ENCODE measurements around the gene NFE2L3.

The NFE2L3 gene

DNA sequence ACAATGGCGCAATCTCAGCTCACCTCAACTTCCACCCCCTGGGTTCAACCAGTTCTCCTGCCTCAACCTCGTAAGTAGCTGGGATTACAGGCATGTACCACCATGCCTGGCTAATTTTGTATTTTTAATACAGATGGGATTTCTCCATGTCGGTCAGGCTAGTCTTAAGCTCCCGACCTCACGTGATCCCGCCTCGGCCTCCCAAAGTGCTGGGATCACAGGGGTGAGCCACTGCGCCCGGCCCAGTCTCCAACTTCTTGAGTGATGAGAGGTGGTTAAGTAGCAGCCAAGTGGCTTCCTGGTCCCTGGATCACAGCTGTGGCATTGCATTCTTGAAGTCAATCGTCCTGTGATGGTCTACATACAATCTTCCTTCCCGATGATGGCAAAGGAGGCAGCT is 46.1 kb upstream of the NFE2L3 start:
- Histone ChIP-seq H3K9me2 (replicated peaks; ENCODE audit: low read depth, low read length) (no peaks in the 10 kb centered on the region), H3K36me3 (ENCODE audit: insufficient read depth, low read length) (no peaks in the 10 kb centered on the region), H2AFZ (ENCODE audit: low read length) (no peak overlapping the region), H3K79me2 (ENCODE audit: insufficient read depth, low read length) (no peaks in the 10 kb centered on the region), H3F3A (ENCODE audit: low read depth) (no peaks in the 10 kb centered on the region), H3K4me1 (ENCODE audit: insufficient read depth, low read length, poor library complexity, severe bottlenecking) (no peaks in the 10 kb centered on the region), H4K20me1 (ENCODE audit: insufficient read depth, low read length, poor library complexity, severe bottlenecking) (no peaks in the 10 kb centered on the region), H3K27me3 (ENCODE audit: insufficient read depth, low read length, poor library complexity, severe bottlenecking) (no peaks in the 10 kb centered on the region), H3K9ac (ENCODE audit: low read depth, low read length, poor library complexity, severe bottlenecking) (no peak overlapping the region), H3K4me2 (ENCODE audit: low read depth, low read length, poor library complexity, severe bottlenecking) (no peak overlapping the region), H3K4me3 (ENCODE audit: low read length, poor library complexity, severe bottlenecking) (no peak overlapping the region), H3K9me3 (ENCODE audit: insufficient read depth, low read depth, low read length) (no peaks in the 10 kb centered on the region)
- no peak for TF ChIP-seq EZH2phosphoT487 (IDR thresholded peaks at IDR 0.05; ENCODE audit: borderline replicate concordance)
- TF ChIP-seq, protein P1, sequence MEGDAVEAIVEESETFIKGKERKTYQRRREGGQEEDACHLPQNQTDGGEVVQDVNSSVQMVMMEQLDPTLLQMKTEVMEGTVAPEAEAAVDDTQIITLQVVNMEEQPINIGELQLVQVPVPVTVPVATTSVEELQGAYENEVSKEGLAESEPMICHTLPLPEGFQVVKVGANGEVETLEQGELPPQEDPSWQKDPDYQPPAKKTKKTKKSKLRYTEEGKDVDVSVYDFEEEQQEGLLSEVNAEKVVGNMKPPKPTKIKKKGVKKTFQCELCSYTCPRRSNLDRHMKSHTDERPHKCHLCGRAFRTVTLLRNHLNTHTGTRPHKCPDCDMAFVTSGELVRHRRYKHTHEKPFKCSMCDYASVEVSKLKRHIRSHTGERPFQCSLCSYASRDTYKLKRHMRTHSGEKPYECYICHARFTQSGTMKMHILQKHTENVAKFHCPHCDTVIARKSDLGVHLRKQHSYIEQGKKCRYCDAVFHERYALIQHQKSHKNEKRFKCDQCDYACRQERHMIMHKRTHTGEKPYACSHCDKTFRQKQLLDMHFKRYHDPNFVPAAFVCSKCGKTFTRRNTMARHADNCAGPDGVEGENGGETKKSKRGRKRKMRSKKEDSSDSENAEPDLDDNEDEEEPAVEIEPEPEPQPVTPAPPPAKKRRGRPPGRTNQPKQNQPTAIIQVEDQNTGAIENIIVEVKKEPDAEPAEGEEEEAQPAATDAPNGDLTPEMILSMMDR (conservative IDR thresholded peaks at IDR 0.05; ENCODE audit: low read length): no peak

DNA sequence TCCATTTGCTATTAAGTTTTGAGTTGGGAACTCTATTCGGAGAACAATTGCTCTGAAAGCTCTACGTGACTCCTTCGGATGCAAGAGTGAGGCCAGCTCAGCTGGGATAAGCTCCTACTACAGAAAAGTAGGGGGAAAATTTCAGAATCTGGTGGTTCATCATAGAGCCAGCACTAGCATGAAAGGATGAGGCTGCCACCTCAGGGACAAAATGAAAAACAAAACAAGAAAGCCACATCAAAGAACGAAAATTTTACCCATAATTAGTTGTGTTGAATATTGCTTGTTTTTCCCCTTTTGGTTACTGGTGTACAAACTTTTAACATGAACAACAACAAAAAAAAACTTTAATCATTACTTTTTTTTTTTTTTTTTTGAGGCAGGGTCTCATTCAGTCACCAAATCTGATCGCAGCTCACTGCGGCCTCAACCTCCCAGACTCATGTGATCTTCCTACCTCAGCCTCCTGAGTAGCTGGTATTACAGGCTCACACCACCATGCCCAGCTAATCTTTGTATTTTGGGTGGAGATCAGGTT is 39.7 kb upstream of the NFE2L3 start:
- Histone ChIP-seq H3K27me3 (ENCODE audit: insufficient read depth, low read length, poor library complexity, severe bottlenecking) (no peaks in the 10 kb centered on the region), H3K4me1 (ENCODE audit: insufficient read depth, low read length, poor library complexity, severe bottlenecking) (no peaks in the 10 kb centered on the region), H3K9ac (ENCODE audit: low read depth, low read length, poor library complexity, severe bottlenecking) (no peak overlapping the region), H3K9me3 (ENCODE audit: insufficient read depth, low read depth, low read length) (no peaks in the 10 kb centered on the region), H3K4me2 (ENCODE audit: low read depth, low read length, poor library complexity, severe bottlenecking) (no peak overlapping the region), H4K20me1 (ENCODE audit: insufficient read depth, low read length, poor library complexity, severe bottlenecking) (no peaks in the 10 kb centered on the region), H3F3A (ENCODE audit: low read depth) (no peaks in the 10 kb centered on the region), H3K9me2 (replicated peaks; ENCODE audit: low read depth, low read length) (no peaks in the 10 kb centered on the region), H3K79me2 (ENCODE audit: insufficient read depth, low read length) (no peaks in the 10 kb centered on the region), H3K4me3 (ENCODE audit: low read length, poor library complexity, severe bottlenecking) (no peak overlapping the region), H3K36me3 (ENCODE audit: insufficient read depth, low read length) (no peaks in the 10 kb centered on the region), H2AFZ (ENCODE audit: low read length) (no peak overlapping the region)
- TF ChIP-seq, protein P1 (conservative IDR thresholded peaks at IDR 0.05; ENCODE audit: low read length): no peak
- no peak for TF ChIP-seq EZH2phosphoT487 (IDR thresholded peaks at IDR 0.05; ENCODE audit: borderline replicate concordance)

DNA sequence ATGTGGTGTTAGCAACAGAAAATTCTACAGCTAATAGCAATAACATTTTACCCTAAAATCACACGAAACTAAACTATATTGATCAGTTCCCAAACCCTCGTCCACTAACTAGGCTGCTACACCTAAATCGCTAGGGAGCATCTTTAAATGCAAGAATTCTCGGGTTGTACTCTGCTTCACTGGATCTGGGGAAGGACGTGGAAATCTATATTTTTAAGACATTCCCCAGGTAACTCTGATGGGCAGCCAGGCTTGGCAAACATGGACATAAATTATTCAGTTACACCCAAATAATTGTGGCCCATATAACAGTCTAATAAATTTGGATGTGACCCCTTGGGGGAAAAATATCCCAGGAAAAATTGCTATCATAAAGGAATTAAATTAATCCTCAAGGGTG is 36.3 kb upstream of the NFE2L3 start:
- H3K9ac ChIP-seq (ENCODE audit: low read depth, low read length, poor library complexity, severe bottlenecking): no peak overlapping the region
- H3K36me3 ChIP-seq (ENCODE audit: insufficient read depth, low read length): no peaks in the 10 kb centered on the region
- no peak overlapping the region for H3K4me3 ChIP-seq (ENCODE audit: low read length, poor library complexity, severe bottlenecking)
- H3K9me3 ChIP-seq (ENCODE audit: insufficient read depth, low read depth, low read length): no peaks in the 10 kb centered on the region
- no peak overlapping the region for H3K4me2 ChIP-seq (ENCODE audit: low read depth, low read length, poor library complexity, severe bottlenecking)
- H3F3A ChIP-seq (ENCODE audit: low read depth): no peaks in the 10 kb centered on the region
- no peaks in the 10 kb centered on the region for H3K4me1 ChIP-seq (ENCODE audit: insufficient read depth, low read length, poor library complexity, severe bottlenecking)
- H3K27me3 ChIP-seq (ENCODE audit: insufficient read depth, low read length, poor library complexity, severe bottlenecking): no peaks in the 10 kb centered on the region
- no peaks in the 10 kb centered on the region for H3K9me2 ChIP-seq (replicated peaks; ENCODE audit: low read depth, low read length)
- H3K79me2 ChIP-seq (ENCODE audit: insufficient read depth, low read length): no peaks in the 10 kb centered on the region
- TF ChIP-seq EZH2phosphoT487 (IDR thresholded peaks at IDR 0.05; ENCODE audit: borderline replicate concordance): no peak
- TF ChIP-seq, protein P1 (conservative IDR thresholded peaks at IDR 0.05; ENCODE audit: low read length): no peak
- H4K20me1 ChIP-seq (ENCODE audit: insufficient read depth, low read length, poor library complexity, severe bottlenecking): no peaks in the 10 kb centered on the region
- H2AFZ ChIP-seq (ENCODE audit: low read length): no peak overlapping the region
